ENCODE data around the gene KIAA1671. TPM values are rescaled to one million over a fixed set of nuclear protein-coding genes. Genes with fewer than 3 reads are reported as not detected.

The KIAA1671 gene
- total and polyA plus RNA-seq, 9 of the 15 experiments (the other 6 are each of a cell fraction or from before 2014, with no cell fraction given): under 0.01 to 0.11 (median 0.02) TPM; not detected in 5

- H3K27me3 ChIP-seq (ENCODE audit: control insufficient read depth in 2 of 2, insufficient read depth in 2 of 2, low read length in 2 of 2): peaks cover 0 to 5% of the 10 kb centered on the region in 2 experiments; a peak in 1 of 5 replicates
- CTCF ChIA-PET (ENCODE audit: low intra/inter-chr PET ratio): interaction anchor here (1.1 kb wide), 1 partner anchor 122 kb away, joined by 3 read pairs; no protein-coding TSS in a partner anchor
- intact Hi-C loops (cut with micrococcal nuclease) (loop anchor here (5.0 kb wide), 1 partner anchor 121 kb away; no protein-coding TSS in a partner anchor), in situ Hi-C loops (cut with MboI) (no loop called here)
- no peaks in the 10 kb centered on the region for H3K79me2 ChIP-seq (ENCODE audit: control insufficient read depth, insufficient read depth, low read length)
- no peaks in the 10 kb centered on the region for H3K9me3 ChIP-seq (replicated peaks; ENCODE audit: control insufficient read depth, insufficient read depth, low read depth, low read length)
- no peak overlapping the region for H3K4me2 ChIP-seq (ENCODE audit: insufficient read depth, low read length)
- no peaks in the 10 kb centered on the region; a peak in 1 of 5 replicates for H3K4me1 ChIP-seq (replicated peaks in 1 of 2; ENCODE audit: control insufficient read depth in 2 of 2, insufficient read depth in 2 of 2, low read length in 2 of 2)
- no peak for DNase-seq (ENCODE audit: extremely low read depth in 1 of 4, low spot score in 3 of 4)
- BruUV-seq (replicated peaks): no TSS peak
- POLR2A ChIA-PET: no interaction called here
- H3K4me3 ChIP-seq: no peak overlapping the region
- H3K9me1 ChIP-seq (ENCODE audit: control insufficient read depth, insufficient read depth, low read length): no peaks in the 10 kb centered on the region
- no peak for ATAC-seq
- H3K9ac ChIP-seq (ENCODE audit: insufficient read depth in 1 of 2, low read depth in 2 of 2, low read length in 2 of 2): no peak overlapping the region
- H3K27ac ChIP-seq (ENCODE audit: extremely low read depth, low read depth, low read length): no peak overlapping the region
- H3K36me3 ChIP-seq (ENCODE audit: control insufficient read depth, insufficient read depth, low read length): no peaks in the 10 kb centered on the region
- no peaks in the 10 kb centered on the region for H4K20me1 ChIP-seq (replicated peaks; ENCODE audit: control insufficient read depth, insufficient read depth, low read length)
- TF ChIP-seq GTF2B (IDR thresholded peaks at IDR 0.05; ENCODE audit: extremely low read depth, insufficient read length) (no peak), RUNX1 (IDR thresholded peaks at IDR 0.05; ENCODE audit: low read depth) (no peak), TFE3 (CRISPR knock-in tag; IDR thresholded peaks at IDR 0.05) (no peak), MAFF (IDR thresholded peaks at IDR 0.05; ENCODE audit: low read length) (no peak), SMARCA4 (IDR thresholded peaks at IDR 0.05) (no peak)
- TF ChIP-seq, protein P1, sequence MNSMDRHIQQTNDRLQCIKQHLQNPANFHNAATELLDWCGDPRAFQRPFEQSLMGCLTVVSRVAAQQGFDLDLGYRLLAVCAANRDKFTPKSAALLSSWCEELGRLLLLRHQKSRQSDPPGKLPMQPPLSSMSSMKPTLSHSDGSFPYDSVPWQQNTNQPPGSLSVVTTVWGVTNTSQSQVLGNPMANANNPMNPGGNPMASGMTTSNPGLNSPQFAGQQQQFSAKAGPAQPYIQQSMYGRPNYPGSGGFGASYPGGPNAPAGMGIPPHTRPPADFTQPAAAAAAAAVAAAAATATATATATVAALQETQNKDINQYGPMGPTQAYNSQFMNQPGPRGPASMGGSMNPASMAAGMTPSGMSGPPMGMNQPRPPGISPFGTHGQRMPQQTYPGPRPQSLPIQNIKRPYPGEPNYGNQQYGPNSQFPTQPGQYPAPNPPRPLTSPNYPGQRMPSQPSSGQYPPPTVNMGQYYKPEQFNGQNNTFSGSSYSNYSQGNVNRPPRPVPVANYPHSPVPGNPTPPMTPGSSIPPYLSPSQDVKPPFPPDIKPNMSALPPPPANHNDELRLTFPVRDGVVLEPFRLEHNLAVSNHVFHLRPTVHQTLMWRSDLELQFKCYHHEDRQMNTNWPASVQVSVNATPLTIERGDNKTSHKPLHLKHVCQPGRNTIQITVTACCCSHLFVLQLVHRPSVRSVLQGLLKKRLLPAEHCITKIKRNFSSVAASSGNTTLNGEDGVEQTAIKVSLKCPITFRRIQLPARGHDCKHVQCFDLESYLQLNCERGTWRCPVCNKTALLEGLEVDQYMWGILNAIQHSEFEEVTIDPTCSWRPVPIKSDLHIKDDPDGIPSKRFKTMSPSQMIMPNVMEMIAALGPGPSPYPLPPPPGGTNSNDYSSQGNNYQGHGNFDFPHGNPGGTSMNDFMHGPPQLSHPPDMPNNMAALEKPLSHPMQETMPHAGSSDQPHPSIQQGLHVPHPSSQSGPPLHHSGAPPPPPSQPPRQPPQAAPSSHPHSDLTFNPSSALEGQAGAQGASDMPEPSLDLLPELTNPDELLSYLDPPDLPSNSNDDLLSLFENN (IDR thresholded peaks at IDR 0.05; ENCODE audit: low read depth in 2 of 2, low read length in 2 of 2): no peak
- H2AFZ ChIP-seq (ENCODE audit: low read depth, low read length): no peak overlapping the region
- no peak for FAIRE-seq
Observed at GRCh38 chr22:24935771-24936483, 16.6 kb upstream of the KIAA1671 start.
